Adrenal gland (tissue), 12 donors: ENCODE results near the gene GPC5. TPM values are rescaled to one million over a fixed set of nuclear protein-coding genes. Genes with fewer than 3 reads are reported as not detected.

Source experiments
- DNase-seq, 7 donors: peaks; one replicate each; pipeline ENCODE4 v3.0.0-alpha.2; 2019 to 2020
- H3K27ac ChIP-seq, 5 donors: fragments of 200-600 bp; sonication (generic) in 4 of 5; 1 replicate in 3 of 5; 2 replicates in 2 of 5; pipeline versions ENCODE4 v1.5.1 to v1.8.0; 2016 to 2020; ENCODE audit warnings: mild to moderate bottlenecking in 1 of 5
- H3K27me3 ChIP-seq: fragments of 200-600 bp; 2 replicates; pipeline ENCODE4 v1.8.0; 2021
- H3K36me3 ChIP-seq, 2 donors: fragments of 200-600 bp; replicated peaks in 1 of 2; 1 replicate in 1 of 2; 2 replicates in 1 of 2; pipeline versions ENCODE4 v1.5.1 to v1.8.0; 2018 to 2022
- H3K4me1 ChIP-seq, 2 donors: fragments of 200-600 bp; replicated peaks in 1 of 2; 1 replicate in 1 of 2; 2 replicates in 1 of 2; pipeline versions ENCODE4 v1.5.1 to v1.8.0; 2018 to 2021
- H3K4me3 ChIP-seq, 4 donors: fragments of 200-600 bp; sonication (generic) in 3 of 4; one replicate each; pipeline ENCODE4 v1.5.1; 2016 to 2018
- H3K9me3 ChIP-seq, 3 donors: fragments of 200-600 bp; sonication (generic) in 1 of 3; replicated peaks in 1 of 3; 1 replicate in 2 of 3; 2 replicates in 1 of 3; pipeline versions ENCODE4 v1.5.1 to v1.8.0; 2016 to 2021
- CTCF ChIP-seq, 6 experiments: fragments of 450-650 bp in 4 of 6; fragments of 200-600 bp in 2 of 6; sonication (generic) in 1 of 6; IDR thresholded peaks; 1 replicate in 5 of 6; 2 replicates in 1 of 6; pipeline versions ENCODE4 v1.5.1 to v1.8.0; 2016 to 2021; ENCODE audit warnings: antibody characterized with exemption in 6 of 6, mild to moderate bottlenecking in 2 of 6, moderate library complexity in 1 of 6
- POLR2A ChIP-seq, 2 donors: fragments of 450-650 bp; IDR thresholded peaks; one replicate each; pipeline ENCODE4 v1.6.1; 2017; ENCODE audit warnings: antibody characterized with exemption in 2 of 2, mild to moderate bottlenecking in 2 of 2, moderate library complexity in 1 of 2
- WGBS, 4 donors: extraction: QIAGEN DNeasy Blood & Tissue Kit in 2 of 4; methylation state at CpG; one replicate each; pipeline versions ENCODE4 v1.1.5 to v1.1.7; 2013 to 2017; 5-methylcytosine and 5-hydroxymethylcytosine counted together
- intact Hi-C, 2 donors: fragments of 100-400 bp; cut with DNase I; formaldehyde crosslinking; loops; one replicate each; pipeline versions ENCODE4 v1.14.1 to v1.15.0; 2022 to 2023
- polyA plus RNA-seq, 3 donors: library from polyadenylated mRNA; stranded (reverse); fragments of 200-250 nt in 2 of 3; fragments of 350-450 nt in 1 of 3; fragmentation: Illumina TruSeq in 1 of 3; extraction: RNeasy Lipid Tissue Mini Kit (QIAGEN cat#74804) in 1 of 3; gene quantifications; one replicate each; pipeline ENCODE4 v1.2.3, GENCODE V29; 2013 to 2014
- total RNA-seq, 9 donors: library from RNA; depleted of rRNA in 4 of 9; stranded (reverse); fragments of >200 nt in 4 of 9; fragments of 120-200 nt in 1 of 9; fragmentation: NEBNext Ultra II Directional in 1 of 9; extraction: Animal tissue kit (Norgen Biotek cat#: 25700) in 1 of 9; gene quantifications; one replicate each; pipeline versions ENCODE4 v1.1.0 to v1.2.4, GENCODE V29; 2013 to 2023
- donor health status: healthy with polysubstance abuse.
- donor health status: Bipolar disorder and iron deficiency.
- donor health status: DM: yes; HTN: yes; CAD: no.
- donor health status: DM: no; HTN: no; CAD: no.
- donor health status: DM: no; HTN: no; CAD: no.
- donor health status: DM: yes; HTN: yes; CAD: no.

Gene GPC5
- total and polyA plus RNA-seq, 12 donors = 0.24 to 7.7 (median 2.1) TPM; not detected in 4

- no peaks in the 10 kb centered on the region for H3K36me3 ChIP-seq
- TF ChIP-seq CTCF (IDR thresholded peaks at IDR 0.05) (no peak), POLR2A (IDR thresholded peaks at IDR 0.05) (no peak)
- no peaks in the 10 kb centered on the region for H3K9me3 ChIP-seq
- peak overlapping the region in 1 of 4 donors; percentile 59 for H3K4me3 ChIP-seq
- intact Hi-C loops = no loop called here
- H3K4me1 ChIP-seq = peaks cover 5 to 13% of the 10 kb centered on the region in 2 donors
- 36 to 69% (median 50%) methylated on average over 21 to 44 of the region's 44 CpGs for WGBS, 4 donors
- DNase-seq = no peak
- no peak overlapping the region for H3K27ac ChIP-seq
- H3K27me3 ChIP-seq = peaks cover 41% of the 10 kb centered on the region
Measured at GRCh38 chr13:91399189-91400062, 1.0 kb downstream of the GPC5 start.

- H3K27me3 ChIP-seq = peaks cover 35% of the 10 kb centered on the region
- peaks cover 5 to 13% of the 10 kb centered on the region in 2 donors for H3K4me1 ChIP-seq
- intact Hi-C loops = no loop called here
- H3K4me3 ChIP-seq = no peak overlapping the region
- no peaks in the 10 kb centered on the region for H3K9me3 ChIP-seq
- DNase-seq = no peak
- TF ChIP-seq POLR2A (IDR thresholded peaks at IDR 0.05) (no peak), CTCF (IDR thresholded peaks at IDR 0.05) (no peak)
- WGBS, 4 donors = 68 to 77% (median 72%) methylated on average over 6 of the region's 6 CpGs
- no peaks in the 10 kb centered on the region for H3K36me3 ChIP-seq
- no peak overlapping the region for H3K27ac ChIP-seq
Measured at GRCh38 chr13:91400063-91400399, 1.6 kb downstream of the GPC5 start.

- Histone ChIP-seq H3K4me3 (no peak overlapping the region), H3K36me3 (no peaks in the 10 kb centered on the region), H3K9me3 (no peaks in the 10 kb centered on the region), H3K27me3 (peaks cover 29% of the 10 kb centered on the region), H3K4me1 (peaks cover 5 to 13% of the 10 kb centered on the region in 2 donors), H3K27ac (no peak overlapping the region)
- 76 to 90% (median 82%) methylated on average over 3 of the region's 3 CpGs for WGBS, 4 donors
- TF ChIP-seq POLR2A (IDR thresholded peaks at IDR 0.05) (no peak), CTCF (IDR thresholded peaks at IDR 0.05) (no peak)
- DNase-seq = no peak
- intact Hi-C loops = no loop called here
Measured at GRCh38 chr13:91400671-91401070, 2.2 kb downstream of the GPC5 start.

GRCh38 chr13:91401920-91402319 lies 3.5 kb downstream of the GPC5 start:
- WGBS, 4 donors = 58 to 78% (median 69%) methylated on average over 2 of the region's 2 CpGs
- no peak overlapping the region for H3K4me3 ChIP-seq
- intact Hi-C loops = no loop called here
- DNase-seq = no peak
- H3K36me3 ChIP-seq = no peaks in the 10 kb centered on the region
- H3K27me3 ChIP-seq = peaks cover 17% of the 10 kb centered on the region
- TF ChIP-seq CTCF (IDR thresholded peaks at IDR 0.05) (no peak), POLR2A (IDR thresholded peaks at IDR 0.05) (no peak)
- no peak overlapping the region for H3K27ac ChIP-seq
- peaks cover 5 to 13% of the 10 kb centered on the region in 2 donors for H3K4me1 ChIP-seq
- H3K9me3 ChIP-seq = no peaks in the 10 kb centered on the region
